IPS-18a (cell line): ENCODE data around the gene ANKRD29.

Experiments
- H3K27ac ChIP-seq: one replicate; pipeline ENCODE4 v1.5.1; 2013; ENCODE audit warnings: low read length
- H3K27me3 ChIP-seq: one replicate; pipeline ENCODE4 v1.6.1; 2013; ENCODE audit warnings: mild to moderate bottlenecking, low read length; ENCODE audit not compliant: control insufficient read depth, insufficient read depth
- H3K36me3 ChIP-seq: one replicate; pipeline ENCODE4 v1.6.1; 2013; ENCODE audit warnings: low read depth, low read length; ENCODE audit not compliant: control insufficient read depth
- H3K4me1 ChIP-seq: one replicate; pipeline ENCODE4 v1.6.1; 2013; ENCODE audit warnings: low read depth, low read length; ENCODE audit not compliant: control insufficient read depth
- H3K4me3 ChIP-seq: one replicate; pipeline ENCODE4 v1.5.1; 2013; ENCODE audit warnings: low read length
- H3K9ac ChIP-seq: one replicate; pipeline ENCODE4 v1.6.1; 2013; ENCODE audit warnings: mild to moderate bottlenecking, low read length, moderate library complexity
- H3K9me3 ChIP-seq: one replicate; pipeline ENCODE4 v1.6.1; 2013; ENCODE audit warnings: low read depth, low read length; ENCODE audit not compliant: control insufficient read depth

The ANKRD29 gene

GRCh38 chr18:23683155-23683554 is 20.4 kb upstream of the ANKRD29 start:
- H3K36me3 ChIP-seq = no peaks in the 10 kb centered on the region
- H3K27me3 ChIP-seq = peaks cover 12% of the 10 kb centered on the region
- H3K4me3 ChIP-seq = no peak overlapping the region
- H3K4me1 ChIP-seq = no peaks in the 10 kb centered on the region
- H3K9me3 ChIP-seq = no peaks in the 10 kb centered on the region
- H3K27ac ChIP-seq = no peak overlapping the region
- H3K9ac ChIP-seq = no peak overlapping the region

GRCh38 chr18:23682472-23682871 is 19.8 kb upstream of the ANKRD29 start:
- no peak overlapping the region for H3K27ac ChIP-seq
- peaks cover 6% of the 10 kb centered on the region for H3K27me3 ChIP-seq
- no peaks in the 10 kb centered on the region for H3K36me3 ChIP-seq
- H3K4me1 ChIP-seq = no peaks in the 10 kb centered on the region
- no peaks in the 10 kb centered on the region for H3K9me3 ChIP-seq
- H3K4me3 ChIP-seq = no peak overlapping the region
- no peak overlapping the region for H3K9ac ChIP-seq

- Histone ChIP-seq H3K4me1 (no peaks in the 10 kb centered on the region), H3K36me3 (no peaks in the 10 kb centered on the region), H3K27me3 (peaks cover 5% of the 10 kb centered on the region), H3K4me3 (no peak overlapping the region), H3K9ac (no peak overlapping the region), H3K27ac (no peak overlapping the region), H3K9me3 (no peaks in the 10 kb centered on the region)
These were observed 19.3 kb upstream of the ANKRD29 start for GRCh38 chr18:23682045-23682444.

GRCh38 chr18:23675896-23676295 is 13.2 kb upstream of the ANKRD29 start:
- Histone ChIP-seq H3K4me3 (no peak overlapping the region), H3K36me3 (no peaks in the 10 kb centered on the region), H3K27ac (no peak overlapping the region), H3K27me3 (no peaks in the 10 kb centered on the region), H3K4me1 (no peaks in the 10 kb centered on the region), H3K9ac (no peak overlapping the region), H3K9me3 (no peaks in the 10 kb centered on the region)

GRCh38 chr18:23675236-23675635 is 12.5 kb upstream of the ANKRD29 start:
- Histone ChIP-seq H3K9ac (no peak overlapping the region), H3K36me3 (no peaks in the 10 kb centered on the region), H3K4me3 (no peak overlapping the region), H3K4me1 (no peaks in the 10 kb centered on the region), H3K9me3 (no peaks in the 10 kb centered on the region), H3K27ac (no peak overlapping the region), H3K27me3 (no peaks in the 10 kb centered on the region)

- peaks cover 3% of the 10 kb centered on the region for H3K4me1 ChIP-seq
- H3K4me3 ChIP-seq = no peak overlapping the region
- no peak overlapping the region for H3K9ac ChIP-seq
- H3K9me3 ChIP-seq = no peaks in the 10 kb centered on the region
- no peak overlapping the region for H3K27ac ChIP-seq
- no peaks in the 10 kb centered on the region for H3K27me3 ChIP-seq
- no peaks in the 10 kb centered on the region for H3K36me3 ChIP-seq
These were observed 11.0 kb upstream of the ANKRD29 start for GRCh38 chr18:23673725-23674124.

GRCh38 chr18:23671564-23671963 is 8.9 kb upstream of the ANKRD29 start:
- Histone ChIP-seq H3K27me3 (no peaks in the 10 kb centered on the region), H3K4me3 (no peak overlapping the region), H3K36me3 (no peaks in the 10 kb centered on the region), H3K27ac (no peak overlapping the region), H3K9me3 (no peaks in the 10 kb centered on the region), H3K9ac (no peak overlapping the region), H3K4me1 (peaks cover 3% of the 10 kb centered on the region)

- Histone ChIP-seq H3K27ac (no peak overlapping the region), H3K36me3 (no peaks in the 10 kb centered on the region), H3K9ac (no peak overlapping the region), H3K9me3 (no peaks in the 10 kb centered on the region), H3K27me3 (no peaks in the 10 kb centered on the region), H3K4me1 (peaks cover 3% of the 10 kb centered on the region), H3K4me3 (no peak overlapping the region)
These were observed 7.2 kb upstream of the ANKRD29 start for GRCh38 chr18:23669804-23670405.

GRCh38 chr18:23669202-23669766 is 6.6 kb upstream of the ANKRD29 start:
- H3K9me3 ChIP-seq = no peaks in the 10 kb centered on the region
- no peaks in the 10 kb centered on the region for H3K36me3 ChIP-seq
- H3K27me3 ChIP-seq = no peaks in the 10 kb centered on the region
- H3K27ac ChIP-seq = no peak overlapping the region
- no peak overlapping the region for H3K4me3 ChIP-seq
- peaks cover 3% of the 10 kb centered on the region for H3K4me1 ChIP-seq
- no peak overlapping the region for H3K9ac ChIP-seq

GRCh38 chr18:23668731-23669130 is 6.0 kb upstream of the ANKRD29 start:
- Histone ChIP-seq H3K4me1 (peaks cover 3% of the 10 kb centered on the region), H3K4me3 (no peak overlapping the region), H3K9me3 (no peaks in the 10 kb centered on the region), H3K27me3 (no peaks in the 10 kb centered on the region), H3K27ac (no peak overlapping the region), H3K9ac (no peak overlapping the region), H3K36me3 (no peaks in the 10 kb centered on the region)

- peaks cover 3% of the 10 kb centered on the region for H3K4me1 ChIP-seq
- no peaks in the 10 kb centered on the region for H3K9me3 ChIP-seq
- H3K27me3 ChIP-seq = peaks cover 2% of the 10 kb centered on the region
- H3K4me3 ChIP-seq = no peak overlapping the region
- H3K9ac ChIP-seq = no peak overlapping the region
- no peak overlapping the region for H3K27ac ChIP-seq
- H3K36me3 ChIP-seq = no peaks in the 10 kb centered on the region
These were observed 4.4 kb upstream of the ANKRD29 start for GRCh38 chr18:23667114-23667513.

- Histone ChIP-seq H3K27ac (no peak overlapping the region), H3K9ac (no peak overlapping the region), H3K36me3 (no peaks in the 10 kb centered on the region), H3K4me3 (no peak overlapping the region), H3K27me3 (peaks cover 16% of the 10 kb centered on the region), H3K4me1 (peaks cover 6% of the 10 kb centered on the region), H3K9me3 (no peaks in the 10 kb centered on the region)
These were observed 2.0 kb upstream of the ANKRD29 start for GRCh38 chr18:23664674-23665073.
